Right hindlimb (tissue), 1 donor: ENCODE data around the gene TRIM26.
"Not testable (repeated sequence)": the region's sequence is repeated elsewhere in the genome, so short reads cannot be mapped to it uniquely, and the experiment has no call there.

Experiments used
- DNase-seq: peaks from one replicate; pipeline ENCODE4 v3.0.0-alpha.2; 2018

The TRIM26 gene, protein sequence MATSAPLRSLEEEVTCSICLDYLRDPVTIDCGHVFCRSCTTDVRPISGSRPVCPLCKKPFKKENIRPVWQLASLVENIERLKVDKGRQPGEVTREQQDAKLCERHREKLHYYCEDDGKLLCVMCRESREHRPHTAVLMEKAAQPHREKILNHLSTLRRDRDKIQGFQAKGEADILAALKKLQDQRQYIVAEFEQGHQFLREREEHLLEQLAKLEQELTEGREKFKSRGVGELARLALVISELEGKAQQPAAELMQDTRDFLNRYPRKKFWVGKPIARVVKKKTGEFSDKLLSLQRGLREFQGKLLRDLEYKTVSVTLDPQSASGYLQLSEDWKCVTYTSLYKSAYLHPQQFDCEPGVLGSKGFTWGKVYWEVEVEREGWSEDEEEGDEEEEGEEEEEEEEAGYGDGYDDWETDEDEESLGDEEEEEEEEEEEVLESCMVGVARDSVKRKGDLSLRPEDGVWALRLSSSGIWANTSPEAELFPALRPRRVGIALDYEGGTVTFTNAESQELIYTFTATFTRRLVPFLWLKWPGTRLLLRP

GRCh38 chr6:30212865-30213666 lies at the start of gene TRIM26:
TRIM26 (minus strand) TSS chr6:30213406; CDS start chr6:30199103, 14,303 bp downstream.
- peak; percentile 99 for DNase-seq

DNA sequence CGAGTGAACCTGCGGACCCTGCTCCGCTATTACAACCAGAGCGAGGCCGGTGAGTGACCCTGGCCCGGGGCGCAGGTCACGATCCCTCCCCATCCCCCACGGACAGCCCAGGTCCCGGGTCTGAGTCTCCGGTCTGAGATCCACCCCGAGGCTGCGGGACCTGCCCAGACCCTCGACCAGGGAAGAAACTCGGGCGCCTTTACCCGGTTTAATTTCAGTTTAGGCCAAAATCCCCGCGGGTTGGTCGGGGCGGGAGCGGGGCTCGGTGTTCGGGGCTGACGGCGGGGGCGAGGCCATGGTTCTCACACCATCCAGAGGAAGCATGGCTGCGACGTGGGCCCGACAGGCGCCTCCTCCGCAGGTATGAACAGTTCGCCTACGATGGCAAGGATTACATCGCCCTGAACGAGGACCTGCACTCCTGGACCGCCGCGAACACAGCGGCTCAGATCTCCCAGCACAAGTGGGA lies 46.9 kb upstream of the TRIM26 start:
- DNase-seq: peak; percentile 24

- peak; percentile 81 for DNase-seq
Measured at GRCh38 chr6:30259140-30260035, 46.2 kb upstream of the TRIM26 start.

- DNase-seq: no peak
Measured at GRCh38 chr6:30258204-30258603, 45.0 kb upstream of the TRIM26 start.

- DNase-seq: not testable (repeated sequence)
Measured at GRCh38 chr6:30252417-30252816, 39.2 kb upstream of the TRIM26 start.

DNA sequence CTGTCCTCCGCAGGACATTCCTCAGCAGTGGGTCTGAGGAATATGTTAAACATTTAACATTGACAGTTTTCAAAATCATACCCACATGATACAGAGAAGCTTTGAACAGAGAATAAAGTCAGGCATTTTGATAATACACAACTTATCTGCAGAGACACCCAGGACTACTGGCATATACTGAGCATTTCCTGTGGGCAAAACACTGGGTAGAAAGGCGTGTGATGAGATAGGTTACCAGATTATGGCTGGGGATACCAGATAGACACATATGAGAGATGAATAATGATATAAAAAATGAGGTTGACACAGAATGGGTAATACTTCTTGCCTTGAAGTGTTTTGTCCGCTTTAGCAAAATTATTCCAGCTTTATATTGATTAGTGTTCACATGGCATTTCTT lies 31.4 kb upstream of the TRIM26 start:
- no peak for DNase-seq

DNA sequence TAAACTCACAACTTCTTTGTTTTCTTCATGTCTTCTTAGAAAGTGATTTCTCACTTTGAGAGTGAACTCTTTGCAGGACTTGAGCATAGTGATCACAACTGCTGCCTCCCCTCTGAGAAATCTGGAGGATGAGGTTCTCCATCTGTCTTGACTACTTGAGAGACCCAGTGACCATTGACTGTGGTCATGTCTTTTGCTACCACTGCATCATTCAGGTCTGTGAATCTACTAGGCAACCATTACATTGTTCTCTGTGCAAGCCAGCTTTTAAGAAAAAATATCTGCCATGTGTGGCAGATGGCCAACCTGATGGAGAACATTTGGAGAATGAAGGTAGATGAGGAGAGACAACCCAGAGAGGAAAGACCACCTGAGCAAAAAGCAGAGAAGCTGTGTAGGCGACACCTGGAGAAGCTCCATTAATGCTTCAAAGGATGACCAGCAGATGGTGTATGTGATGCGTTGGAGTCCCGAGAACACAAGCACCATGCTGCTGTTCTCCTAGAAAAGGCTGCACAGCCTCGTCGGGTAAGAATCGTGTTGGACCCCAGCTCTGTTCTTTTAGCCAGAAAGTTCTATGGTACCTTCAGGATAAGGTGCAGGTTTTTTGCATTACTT lies 25.1 kb upstream of the TRIM26 start:
- DNase-seq: no peak

DNA sequence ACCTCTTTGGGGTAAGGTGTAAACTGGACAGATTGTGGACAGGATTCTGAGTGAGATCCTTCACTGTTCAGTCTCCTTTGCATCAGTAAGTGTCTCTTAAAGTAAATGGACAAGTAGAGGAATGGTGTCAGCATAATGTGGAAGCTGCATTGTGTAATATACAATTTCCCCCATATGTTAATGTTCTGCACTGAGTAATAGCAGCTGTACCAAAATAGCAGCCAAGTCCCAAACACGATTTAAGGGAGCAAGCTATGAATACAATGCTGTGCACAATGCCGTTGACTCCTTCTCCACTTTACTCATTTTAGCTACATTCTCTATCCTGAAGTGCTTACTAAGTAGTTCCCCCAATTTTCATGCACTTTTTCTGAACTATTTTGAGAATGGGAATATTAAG lies 21.1 kb upstream of the TRIM26 start:
- no peak for DNase-seq

GRCh38 chr6:30231067-30231466 lies 17.9 kb upstream of the TRIM26 start:
- DNase-seq: no peak

GRCh38 chr6:30227763-30228487 lies 14.7 kb upstream of the TRIM26 start:
- no peak for DNase-seq

- no peak for DNase-seq
Measured at GRCh38 chr6:30227242-30227722, 14.1 kb upstream of the TRIM26 start.

- no peak for DNase-seq
Measured at GRCh38 chr6:30223339-30223738, 10.1 kb upstream of the TRIM26 start.

DNA sequence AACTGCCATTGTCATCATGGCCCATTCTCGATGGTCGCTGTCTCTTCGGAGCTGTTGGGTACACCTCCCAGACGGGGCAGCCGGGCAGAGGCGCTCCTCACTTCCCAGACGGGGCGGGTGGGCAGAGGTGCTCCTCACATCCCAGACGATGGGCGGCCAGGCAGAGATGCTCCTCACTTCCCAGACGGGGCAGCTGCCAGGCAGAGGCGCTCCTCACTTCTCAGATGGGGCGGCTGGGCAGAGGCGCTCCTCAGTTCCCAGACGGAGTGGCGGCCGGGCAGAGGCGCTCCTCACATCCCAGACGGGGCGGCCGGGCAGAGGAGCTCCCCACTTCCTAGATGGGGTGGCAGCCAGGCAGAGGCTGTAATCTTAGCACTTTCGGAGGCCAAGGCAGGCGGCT lies 8.8 kb upstream of the TRIM26 start:
- DNase-seq: not testable (repeated sequence)

DNA sequence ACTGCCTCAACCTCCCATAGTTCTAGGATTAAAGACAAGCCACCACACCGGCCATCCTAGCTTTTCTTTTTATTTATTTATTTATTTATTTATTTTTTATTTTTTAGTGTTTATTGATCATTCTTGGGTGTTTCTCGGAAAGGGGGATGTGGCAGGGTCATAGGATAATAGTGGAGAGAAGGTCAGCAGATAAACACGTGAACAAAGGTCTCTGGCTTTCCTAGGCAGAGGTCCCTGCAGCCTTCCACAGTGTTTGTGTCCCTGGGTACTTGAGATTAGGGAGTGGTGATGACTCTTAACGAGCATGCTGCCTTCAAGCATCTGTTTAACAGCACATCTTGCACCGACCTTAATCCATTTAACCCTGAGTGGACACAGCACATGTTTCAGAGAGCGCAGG lies 8.2 kb upstream of the TRIM26 start:
- not testable (repeated sequence) for DNase-seq

GRCh38 chr6:30219244-30219643 lies 6.0 kb upstream of the TRIM26 start:
- peak; percentile 37 for DNase-seq

- DNase-seq: no peak
Measured at GRCh38 chr6:30216096-30216495, 2.9 kb upstream of the TRIM26 start.

- no peak for DNase-seq
Measured at GRCh38 chr6:30214657-30214982, 1.4 kb upstream of the TRIM26 start.

- peak; percentile 90 for DNase-seq
Measured at GRCh38 chr6:30213957-30214656, 901 bp upstream of the TRIM26 start.

- no peak for DNase-seq
Measured at GRCh38 chr6:30213667-30213956, 406 bp upstream of the TRIM26 start.

DNA sequence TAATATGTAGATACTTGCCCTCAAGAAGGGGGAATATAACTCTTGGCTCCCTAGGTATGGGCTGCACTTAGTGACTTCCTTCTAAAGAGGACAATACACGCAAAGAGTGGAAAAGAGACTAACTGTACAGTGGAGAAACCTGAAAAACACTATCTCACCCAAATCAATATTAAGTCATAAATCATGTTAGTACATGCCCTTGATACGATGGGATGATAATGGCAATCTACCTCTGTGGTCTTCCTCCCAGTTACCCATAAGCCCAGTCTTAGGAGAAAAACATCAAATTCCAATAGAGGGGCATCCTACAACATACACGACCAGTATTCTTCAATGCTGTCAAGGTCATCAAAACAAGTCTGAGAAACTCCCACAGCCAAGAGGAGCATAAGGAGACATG lies 1.3 kb downstream of the TRIM26 start:
- DNase-seq: no peak

GRCh38 chr6:30211306-30211705 lies 1.9 kb downstream of the TRIM26 start:
- DNase-seq: no peak
